ENCODE measurements around the gene TTC8.

- TF ChIP-seq TAF1 (conservative IDR thresholded peaks at IDR 0.05) (peak; percentile 79), ATF3 (IDR thresholded peaks at IDR 0.05) (no peak), CTCF (IDR thresholded peaks at IDR 0.05; ENCODE audit: low read depth, low read length, missing input control) (no peak), RAD21 (IDR thresholded peaks at IDR 0.05) (peak; percentile 19 to 26), NR2F2 (IDR thresholded peaks at IDR 0.05) (no peak)
These were observed at the start of gene TTC8 for GRCh38 chr14:88824314-88825077.

All from liver (tissue), 3 donors.